GM19043 (cell line): ENCODE data around the gene RAB35.
A peak's percentile ranks its signal among the peaks of the same experiment; 100 is the strongest.

ENCODE experiments used
- ATAC-seq: cut with Tn5 transposase; IDR thresholded peaks from one replicate; pipeline ENCODE4 v1.9.1; 2021; ENCODE audit warnings: low read depth; ENCODE audit not compliant: unreplicated experiment

The RAB35 gene

GRCh38 chr12:120090206-120090605, 26.3 kb downstream of the RAB35 start:
- ATAC-seq = no peak

- no peak for ATAC-seq
Observed at GRCh38 chr12:120089796-120090195, 26.8 kb downstream of the RAB35 start.

GRCh38 chr12:120089105-120089504, 27.4 kb downstream of the RAB35 start:
- no peak for ATAC-seq

- peak; percentile 99 for ATAC-seq
Observed at GRCh38 chr12:120086801-120087621, 29.5 kb downstream of the RAB35 start.

GRCh38 chr12:120085920-120086645, 30.5 kb downstream of the RAB35 start:
- ATAC-seq = no peak

GRCh38 chr12:120081641-120082040, 34.9 kb downstream of the RAB35 start:
- no peak for ATAC-seq

GRCh38 chr12:120079411-120080400, 36.8 kb downstream of the RAB35 start:
- ATAC-seq = no peak

- ATAC-seq = no peak
Observed at GRCh38 chr12:120078868-120079267, 37.7 kb downstream of the RAB35 start.

- no peak for ATAC-seq
Observed at GRCh38 chr12:120077260-120077659, 39.3 kb downstream of the RAB35 start.

- ATAC-seq = no peak
Observed at GRCh38 chr12:120076651-120077050, 39.9 kb downstream of the RAB35 start.

GRCh38 chr12:120075034-120075616, 41.4 kb downstream of the RAB35 start:
- no peak for ATAC-seq

- ATAC-seq = no peak
Observed at GRCh38 chr12:120072472-120073249, 43.9 kb downstream of the RAB35 start.

GRCh38 chr12:120071493-120072020, 45.0 kb downstream of the RAB35 start:
- no peak for ATAC-seq

GRCh38 chr12:120069278-120069677, 47.3 kb downstream of the RAB35 start:
- ATAC-seq = no peak

GRCh38 chr12:120067901-120068300, 48.7 kb downstream of the RAB35 start:
- no peak for ATAC-seq

- ATAC-seq = no peak
Observed at GRCh38 chr12:120067084-120067869, 49.3 kb downstream of the RAB35 start.

- ATAC-seq = no peak
Observed at GRCh38 chr12:120066341-120066740, 50.2 kb downstream of the RAB35 start.

GRCh38 chr12:120065472-120065871, 51.1 kb downstream of the RAB35 start:
- ATAC-seq = no peak
